Body of pancreas (tissue), 4 donors: ENCODE measurements around the gene CACNG4. TPM values are rescaled to one million over a fixed set of nuclear protein-coding genes. Genes with fewer than 3 reads are reported as not detected.

Experiments used
- ATAC-seq: fragments of 150-250 bp; one replicate; pipeline ENCODE4 v1.9.1; 2016
- DNase-seq, 4 donors: peaks; one replicate each; pipeline ENCODE4 v3.0.0-alpha.2; 2019
- H3K27ac ChIP-seq, 4 donors: fragments of 200-600 bp; sonication (generic); 1 replicate in 3 of 4; 2 replicates in 1 of 4; pipeline versions ENCODE4 v1.5.1 to v1.6.1; 2016 to 2019; ENCODE audit warnings: mild to moderate bottlenecking in 1 of 4, mixed read lengths in 1 of 4, moderate library complexity in 1 of 4
- H3K27me3 ChIP-seq, 2 donors: fragments of 200-600 bp; sonication (generic); one replicate each; pipeline ENCODE4 v1.6.0; 2016; ENCODE audit warnings: mild to moderate bottlenecking in 1 of 2
- H3K36me3 ChIP-seq, 2 donors: fragments of 200-600 bp; sonication (generic); replicated peaks in 1 of 2; 2 replicates each; pipeline ENCODE4 v1.5.1; 2016; ENCODE audit warnings: low read depth in 2 of 2; ENCODE audit not compliant: insufficient read depth in 1 of 2
- H3K4me1 ChIP-seq: fragments of 200-600 bp; sonication (generic); one replicate; pipeline ENCODE4 v1.6.0; 2016
- H3K4me3 ChIP-seq, 2 donors: fragments of 200-600 bp; sonication (generic); 1 replicate in 1 of 2; 2 replicates in 1 of 2; pipeline ENCODE4 v1.5.1; 2016 to 2019
- H3K9me3 ChIP-seq, 3 donors: fragments of 200-600 bp; sonication (generic); 1 replicate in 2 of 3; 2 replicates in 1 of 3; pipeline ENCODE4 v1.5.1; 2016
- CTCF ChIP-seq, 7 experiments: fragments of 450-650 bp in 4 of 7; fragments of 200-600 bp in 3 of 7; sonication (generic) in 3 of 7; IDR thresholded peaks; one replicate each; pipeline ENCODE4 v1.5.1; 2016 to 2019; ENCODE audit warnings: antibody characterized with exemption in 7 of 7
- POLR2A ChIP-seq, 3 donors: fragments of 450-650 bp; IDR thresholded peaks; one replicate each; pipeline ENCODE4 v1.6.1; 2016; ENCODE audit warnings: antibody characterized with exemption in 3 of 3, mild to moderate bottlenecking in 2 of 3
- WGBS, 2 donors: methylation state at CpG; one replicate each; pipeline ENCODE4 v1.1.5; 2017; 5-methylcytosine and 5-hydroxymethylcytosine counted together
- intact Hi-C: fragments of 100-400 bp; cut with DNase I; formaldehyde crosslinking; loops from one replicate; pipeline ENCODE4 v1.15.1; 2023
- total RNA-seq, 2 donors: library from RNA; depleted of rRNA; stranded (reverse); fragments of >200 nt; gene quantifications; one replicate each; pipeline ENCODE4 v1.1.0, GENCODE V29; 2016

Gene CACNG4
- total RNA-seq, 2 donors from 2014 or later, result 0.26 TPM; not detected in 1

DNA sequence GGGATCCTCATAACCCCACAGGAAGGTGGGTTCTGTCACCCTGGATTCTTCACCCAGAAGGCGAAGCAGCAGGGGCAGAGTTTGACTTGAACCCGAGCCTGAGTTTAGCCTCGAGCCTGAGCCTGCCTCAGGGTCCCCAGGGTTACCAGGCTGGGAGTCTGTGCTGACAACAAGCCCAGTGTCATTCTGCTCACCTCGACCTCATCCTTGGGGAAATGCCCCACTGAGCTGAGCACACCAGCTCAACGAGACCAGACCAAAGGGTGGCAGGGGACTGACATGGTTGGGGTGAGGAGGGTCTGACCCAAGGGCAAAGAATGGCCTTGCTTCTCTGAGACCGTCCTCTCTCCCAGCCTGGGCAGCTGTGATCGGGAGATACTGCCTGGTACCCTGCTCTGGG, 20.2 kb downstream of the CACNG4 start:
- H3K27ac ChIP-seq, result no peak overlapping the region
- no peaks in the 10 kb centered on the region for H3K36me3 ChIP-seq
- 69 to 76% methylated on average over 2 to 7 of the region's 7 CpGs for WGBS, 2 donors
- no peaks in the 10 kb centered on the region for H3K27me3 ChIP-seq
- no peak for ATAC-seq
- H3K4me3 ChIP-seq, result no peak overlapping the region
- intact Hi-C loops, result no loop called here
- H3K9me3 ChIP-seq, result no peaks in the 10 kb centered on the region
- no peak for TF ChIP-seq POLR2A (IDR thresholded peaks at IDR 0.05)
- TF ChIP-seq CTCF (IDR thresholded peaks at IDR 0.05), result no peak
- DNase-seq, result no peak
- no peaks in the 10 kb centered on the region for H3K4me1 ChIP-seq

GRCh38 chr17:66985338-66986237, 21.1 kb downstream of the CACNG4 start:
- H3K27ac ChIP-seq, result no peak overlapping the region
- no peak for ATAC-seq
- DNase-seq, result no peak
- no peaks in the 10 kb centered on the region for H3K27me3 ChIP-seq
- WGBS, 2 donors, result 62 to 75% methylated on average over 12 of the region's 12 CpGs
- intact Hi-C loops, result no loop called here
- H3K4me3 ChIP-seq, result no peak overlapping the region
- H3K36me3 ChIP-seq, result no peaks in the 10 kb centered on the region
- no peaks in the 10 kb centered on the region for H3K4me1 ChIP-seq
- H3K9me3 ChIP-seq, result no peaks in the 10 kb centered on the region
- no peak for TF ChIP-seq CTCF (IDR thresholded peaks at IDR 0.05)
- TF ChIP-seq POLR2A (IDR thresholded peaks at IDR 0.05), result no peak

GRCh38 chr17:66986659-66987058, 22.2 kb downstream of the CACNG4 start:
- TF ChIP-seq POLR2A (IDR thresholded peaks at IDR 0.05) (no peak), CTCF (IDR thresholded peaks at IDR 0.05) (no peak)
- Histone ChIP-seq H3K4me3 (no peak overlapping the region), H3K27me3 (no peaks in the 10 kb centered on the region), H3K36me3 (no peaks in the 10 kb centered on the region), H3K27ac (no peak overlapping the region), H3K4me1 (no peaks in the 10 kb centered on the region), H3K9me3 (no peaks in the 10 kb centered on the region)
- DNase-seq, result no peak
- intact Hi-C loops, result no loop called here
- whole genome bisulfite sequencing, 2 donors, result 75 to 86% methylated on average over 4 of the region's 4 CpGs
- no peak for ATAC-seq

DNA sequence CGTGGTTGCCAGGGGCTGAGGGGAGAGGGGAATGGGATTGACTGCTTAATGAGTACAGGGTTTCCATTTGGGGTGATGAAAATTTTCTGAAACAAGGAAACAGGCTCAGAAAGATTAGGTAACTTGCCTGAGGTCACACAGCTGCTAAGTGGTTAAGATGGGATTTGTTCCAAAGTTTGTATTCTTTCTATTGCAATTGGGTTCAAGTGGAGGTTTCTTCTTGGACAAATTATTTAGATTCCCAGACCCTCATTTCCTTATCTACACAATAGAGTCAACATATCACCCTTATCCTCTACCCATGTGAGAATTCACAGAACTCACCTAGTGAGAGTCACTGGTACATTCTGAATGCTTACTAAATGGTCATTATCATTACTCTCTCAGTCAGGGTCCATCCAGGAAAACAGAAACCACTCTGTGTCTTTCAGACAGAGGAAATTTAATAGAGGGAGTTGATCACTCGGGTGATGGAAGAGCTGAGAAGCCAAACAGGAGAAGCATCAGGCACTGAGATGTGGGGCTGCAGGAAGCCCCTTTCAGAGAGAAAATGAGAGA, 22.6 kb downstream of the CACNG4 start:
- intact Hi-C loops, result no loop called here
- no peaks in the 10 kb centered on the region for H3K36me3 ChIP-seq
- no peaks in the 10 kb centered on the region for H3K9me3 ChIP-seq
- no peak overlapping the region for H3K4me3 ChIP-seq
- ATAC-seq, result no peak
- no peak for DNase-seq
- no peak overlapping the region for H3K27ac ChIP-seq
- TF ChIP-seq CTCF (IDR thresholded peaks at IDR 0.05) (no peak), POLR2A (IDR thresholded peaks at IDR 0.05) (no peak)
- H3K27me3 ChIP-seq, result no peaks in the 10 kb centered on the region
- 55 to 58% methylated on average over 2 of the region's 2 CpGs for WGBS, 2 donors
- H3K4me1 ChIP-seq, result no peaks in the 10 kb centered on the region
